Trophoblast cell (in vitro differentiated cells and primary cell): ENCODE data around the gene CSF1R.
A peak's percentile ranks its signal among the peaks of the same experiment; 100 is the strongest.

Experiments
- DNase-seq, 2 donors: peaks; one replicate each; pipeline ENCODE4 v3.0.0-alpha.2; 2016
- H2AFZ ChIP-seq: 2 replicates; pipeline ENCODE4 v1.6.1; 2013; ENCODE audit warnings: low read length, moderate library complexity, mild to moderate bottlenecking; ENCODE audit not compliant: insufficient read depth, poor library complexity
- H2AK5ac ChIP-seq: 2 replicates; pipeline ENCODE4 v1.6.1; 2013; ENCODE audit warnings: mild to moderate bottlenecking, low read length
- H2BK120ac ChIP-seq: 2 replicates; pipeline ENCODE4 v1.6.1; 2013; ENCODE audit warnings: low read length, mild to moderate bottlenecking, moderate library complexity; ENCODE audit not compliant: insufficient read depth, poor library complexity
- H2BK12ac ChIP-seq: 2 replicates; pipeline ENCODE4 v1.6.1; 2013; ENCODE audit warnings: mild to moderate bottlenecking, low read length, moderate library complexity
- H2BK5ac ChIP-seq: 2 replicates; pipeline ENCODE4 v1.6.1; 2013; ENCODE audit warnings: low read length, low read depth, moderate library complexity, mild to moderate bottlenecking; ENCODE audit not compliant: poor library complexity
- H3K14ac ChIP-seq: 2 replicates; pipeline ENCODE4 v1.6.1; 2013; ENCODE audit warnings: mild to moderate bottlenecking, low read length
- H3K18ac ChIP-seq: 2 replicates; pipeline ENCODE4 v1.6.1; 2013; ENCODE audit warnings: mild to moderate bottlenecking, low read length
- H3K23ac ChIP-seq: 2 replicates; pipeline ENCODE4 v1.6.1; 2013; ENCODE audit warnings: low read length
- H3K27ac ChIP-seq: 2 replicates; pipeline ENCODE4 v1.5.1; 2013; ENCODE audit warnings: low read depth, mild to moderate bottlenecking, inconsistent platforms, low read length, moderate library complexity
- H3K27me3 ChIP-seq: 2 replicates; pipeline ENCODE4 v1.6.1; 2013; ENCODE audit warnings: inconsistent platforms, mild to moderate bottlenecking, low read length, moderate library complexity; ENCODE audit not compliant: insufficient read depth
- H3K36me3 ChIP-seq, 2 experiments: 1 replicate in 1 of 2; 2 replicates in 1 of 2; pipeline ENCODE4 v1.6.1; 2013; ENCODE audit warnings: low read length in 2 of 2, mild to moderate bottlenecking in 2 of 2, moderate library complexity in 1 of 2; ENCODE audit not compliant: insufficient read depth in 2 of 2, control insufficient read depth in 1 of 2
- H3K4ac ChIP-seq: 2 replicates; pipeline ENCODE4 v1.6.1; 2013; ENCODE audit warnings: low read depth, mild to moderate bottlenecking, low read length, moderate library complexity
- H3K4me1 ChIP-seq, 2 experiments: 1 replicate in 1 of 2; 2 replicates in 1 of 2; pipeline ENCODE4 v1.6.1; 2013; ENCODE audit warnings: low read length in 2 of 2, mild to moderate bottlenecking in 2 of 2, moderate library complexity in 1 of 2; ENCODE audit not compliant: insufficient read depth in 2 of 2, control insufficient read depth in 1 of 2
- H3K4me2 ChIP-seq: 2 replicates; pipeline ENCODE4 v1.6.1; 2013; ENCODE audit warnings: inconsistent platforms, mild to moderate bottlenecking, low read length, moderate library complexity
- H3K4me3 ChIP-seq: 2 replicates; pipeline ENCODE4 v1.5.1; 2013; ENCODE audit warnings: mild to moderate bottlenecking, low read depth, low read length, inconsistent platforms
- H3K79me1 ChIP-seq: one replicate; pipeline ENCODE4 v1.6.1; 2013; ENCODE audit warnings: low read length
- H3K79me2 ChIP-seq: 2 replicates; pipeline ENCODE4 v1.6.1; 2013; ENCODE audit warnings: low read length, mild to moderate bottlenecking; ENCODE audit not compliant: control insufficient read depth, insufficient read depth, poor library complexity
- H3K9ac ChIP-seq: 2 replicates; pipeline ENCODE4 v1.6.1; 2013; ENCODE audit warnings: mild to moderate bottlenecking, low read length
- H3K9me3 ChIP-seq: 2 replicates; pipeline ENCODE4 v1.6.1; 2013; ENCODE audit warnings: low read depth, mild to moderate bottlenecking, control low read depth, inconsistent platforms, low read length; ENCODE audit not compliant: insufficient read depth
- H4K12ac ChIP-seq: 2 replicates; pipeline ENCODE4 v1.6.1; 2013; ENCODE audit warnings: low read depth, mild to moderate bottlenecking, low read length, moderate library complexity
- H4K8ac ChIP-seq: 2 replicates; pipeline ENCODE4 v1.6.1; 2013; ENCODE audit warnings: low read depth, mild to moderate bottlenecking, low read length, moderate library complexity
- H4K91ac ChIP-seq: one replicate; pipeline ENCODE4 v1.6.1; 2013; ENCODE audit warnings: low read depth, mild to moderate bottlenecking, low read length, moderate library complexity
- WGBS: extraction: QIAGEN DNeasy Blood & Tissue Kit; methylation state at CpG from one replicate; pipeline ENCODE4 v1.1.7; 2013; ENCODE audit warnings: missing lambda C conversion rate; ENCODE audit not compliant: insufficient read length, insufficient coverage; ENCODE audit errors: extremely low coverage; 5-methylcytosine and 5-hydroxymethylcytosine counted together

CSF1R gene

GRCh38 chr5:150060471-150060870 is 25.9 kb downstream of the CSF1R start:
- H3K4ac ChIP-seq = no peak overlapping the region
- no peaks in the 10 kb centered on the region for H3K27me3 ChIP-seq
- no peak overlapping the region for H3K18ac ChIP-seq
- H2BK12ac ChIP-seq = no peak overlapping the region
- no peak for DNase-seq
- no peak overlapping the region for H2BK120ac ChIP-seq
- H3K36me3 ChIP-seq = peaks cover 24 to 27% of the 10 kb centered on the region in 2 experiments
- H3K79me2 ChIP-seq = no peaks in the 10 kb centered on the region
- H3K9ac ChIP-seq = no peak overlapping the region
- H4K8ac ChIP-seq = no peak overlapping the region
- H4K91ac ChIP-seq = no peak overlapping the region
- H3K79me1 ChIP-seq = no peaks in the 10 kb centered on the region
- H3K23ac ChIP-seq = no peak overlapping the region
- H2AFZ ChIP-seq = no peak overlapping the region
- H3K4me2 ChIP-seq = no peak overlapping the region
- no peak overlapping the region for H4K12ac ChIP-seq
- no peak overlapping the region for H2BK5ac ChIP-seq
- peaks cover 3% of the 10 kb centered on the region for H3K9me3 ChIP-seq
- no peak overlapping the region for H3K4me3 ChIP-seq
- H3K27ac ChIP-seq = no peak overlapping the region
- peaks cover 5 to 8% of the 10 kb centered on the region in 2 experiments for H3K4me1 ChIP-seq
- WGBS = no CpG with 5 or more reads among the region's 7 CpGs
- H3K14ac ChIP-seq = no peak overlapping the region
- no peak overlapping the region for H2AK5ac ChIP-seq

- no peak overlapping the region for H3K27ac ChIP-seq
- H3K9me3 ChIP-seq = peaks cover 2% of the 10 kb centered on the region
- no peak for DNase-seq
- H2AK5ac ChIP-seq = no peak overlapping the region
- no peak overlapping the region for H2BK12ac ChIP-seq
- H3K4me1 ChIP-seq = peaks cover 3 to 8% of the 10 kb centered on the region in 2 experiments
- H3K9ac ChIP-seq = no peak overlapping the region
- H3K4ac ChIP-seq = no peak overlapping the region
- no peaks in the 10 kb centered on the region for H3K79me1 ChIP-seq
- no peak overlapping the region for H3K18ac ChIP-seq
- H2BK5ac ChIP-seq = no peak overlapping the region
- no peak overlapping the region for H4K12ac ChIP-seq
- no peak overlapping the region for H3K23ac ChIP-seq
- no peak overlapping the region for H3K4me2 ChIP-seq
- peaks cover 30 to 31% of the 10 kb centered on the region in 2 experiments for H3K36me3 ChIP-seq
- no peak overlapping the region for H2AFZ ChIP-seq
- H3K4me3 ChIP-seq = no peak overlapping the region
- H4K91ac ChIP-seq = no peak overlapping the region
- no peak overlapping the region for H4K8ac ChIP-seq
- H3K27me3 ChIP-seq = no peaks in the 10 kb centered on the region
- H2BK120ac ChIP-seq = no peak overlapping the region
- WGBS = no CpG with 5 or more reads among the region's 11 CpGs
- H3K79me2 ChIP-seq = no peaks in the 10 kb centered on the region
- no peak overlapping the region for H3K14ac ChIP-seq
Measured at GRCh38 chr5:150059623-150060022, 26.7 kb downstream of the CSF1R start.

GRCh38 chr5:150058480-150059126 is 27.8 kb downstream of the CSF1R start:
- no peak overlapping the region for H3K9ac ChIP-seq
- peaks cover 3 to 8% of the 10 kb centered on the region in 2 experiments for H3K4me1 ChIP-seq
- H3K4me3 ChIP-seq = no peak overlapping the region
- no peaks in the 10 kb centered on the region for H3K79me2 ChIP-seq
- H3K36me3 ChIP-seq = peaks cover 36 to 42% of the 10 kb centered on the region in 2 experiments
- no peak overlapping the region for H4K12ac ChIP-seq
- no peak overlapping the region for H2BK12ac ChIP-seq
- no peak overlapping the region for H2AK5ac ChIP-seq
- H3K79me1 ChIP-seq = no peaks in the 10 kb centered on the region
- H3K9me3 ChIP-seq = peaks cover 2% of the 10 kb centered on the region
- no peak overlapping the region for H4K8ac ChIP-seq
- H2BK5ac ChIP-seq = no peak overlapping the region
- H3K14ac ChIP-seq = no peak overlapping the region
- H3K18ac ChIP-seq = no peak overlapping the region
- H3K4ac ChIP-seq = no peak overlapping the region
- no peak overlapping the region for H4K91ac ChIP-seq
- H2AFZ ChIP-seq = no peak overlapping the region
- no peak overlapping the region for H2BK120ac ChIP-seq
- no peak overlapping the region for H3K23ac ChIP-seq
- no CpG with 5 or more reads among the region's 6 CpGs for WGBS
- DNase-seq = peak; percentile 9 to 36
- H3K27me3 ChIP-seq = no peaks in the 10 kb centered on the region
- no peak overlapping the region for H3K4me2 ChIP-seq
- no peak overlapping the region for H3K27ac ChIP-seq

- H2BK120ac ChIP-seq = no peak overlapping the region
- no peak overlapping the region for H2AK5ac ChIP-seq
- H3K23ac ChIP-seq = no peak overlapping the region
- no CpG with 5 or more reads among the region's 5 CpGs for WGBS
- H3K36me3 ChIP-seq = peaks cover 40 to 48% of the 10 kb centered on the region in 2 experiments
- H4K91ac ChIP-seq = no peak overlapping the region
- no peaks in the 10 kb centered on the region for H3K79me1 ChIP-seq
- no peak overlapping the region for H3K9ac ChIP-seq
- no peaks in the 10 kb centered on the region for H3K27me3 ChIP-seq
- peaks cover 3 to 8% of the 10 kb centered on the region in 2 experiments for H3K4me1 ChIP-seq
- H3K18ac ChIP-seq = no peak overlapping the region
- H3K79me2 ChIP-seq = no peaks in the 10 kb centered on the region
- H3K9me3 ChIP-seq = peaks cover 2% of the 10 kb centered on the region
- no peak overlapping the region for H4K8ac ChIP-seq
- H2BK5ac ChIP-seq = peak overlapping the region; percentile 23
- no peak overlapping the region for H2AFZ ChIP-seq
- no peak overlapping the region for H3K4me2 ChIP-seq
- DNase-seq = no peak
- no peak overlapping the region for H3K4me3 ChIP-seq
- no peak overlapping the region for H3K14ac ChIP-seq
- H3K27ac ChIP-seq = no peak overlapping the region
- H3K4ac ChIP-seq = no peak overlapping the region
- no peak overlapping the region for H2BK12ac ChIP-seq
- H4K12ac ChIP-seq = no peak overlapping the region
Measured at GRCh38 chr5:150057996-150058395, 28.4 kb downstream of the CSF1R start.
